GM21390 (cell line): ENCODE results near the gene CARS1.

ENCODE experiments used
- ATAC-seq: cut with Tn5 transposase; IDR thresholded peaks from one replicate; pipeline ENCODE4 v1.9.1; 2021; ENCODE audit not compliant: unreplicated experiment

CARS1 gene

DNA sequence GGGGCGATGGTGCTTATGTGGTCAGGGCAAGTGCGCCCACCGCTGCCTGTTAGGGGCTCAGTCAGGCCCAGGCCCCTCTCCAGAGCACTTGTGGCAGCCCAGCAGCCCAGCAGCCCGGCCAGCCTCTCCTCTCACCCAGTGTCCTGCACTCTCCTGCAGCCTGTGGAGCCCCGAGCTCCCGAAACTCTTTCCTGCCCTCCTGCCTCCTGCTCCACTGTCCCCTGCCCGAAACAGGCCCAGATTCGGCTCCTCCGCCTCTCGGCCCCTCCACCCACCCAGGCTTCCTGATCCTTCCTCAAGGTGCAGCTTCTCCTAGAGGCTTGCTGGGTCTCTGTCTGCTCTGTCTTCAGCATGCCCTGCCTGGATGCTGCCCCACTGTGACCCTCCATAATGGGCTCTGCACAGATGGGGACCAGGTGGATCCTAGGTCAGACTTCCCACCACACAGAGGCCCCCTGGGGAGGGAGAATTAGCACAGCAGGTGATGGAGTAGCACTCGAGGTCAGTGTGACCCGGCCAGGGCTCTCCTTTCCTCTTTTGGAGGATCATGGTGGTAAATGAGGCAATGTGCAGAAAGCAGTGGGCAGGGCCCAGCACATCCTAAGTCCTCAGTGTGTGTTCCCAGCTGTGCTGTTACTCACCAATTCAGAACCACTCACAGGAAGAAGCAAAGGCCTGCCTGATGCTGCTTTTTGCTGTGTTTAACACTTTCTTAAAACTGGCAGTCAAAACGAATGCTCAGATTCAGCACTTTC lies 46.5 kb downstream of the CARS1 start:
- no peak for ATAC-seq

GRCh38 chr11:3010004-3010403 lies 47.2 kb downstream of the CARS1 start:
- no peak for ATAC-seq

DNA sequence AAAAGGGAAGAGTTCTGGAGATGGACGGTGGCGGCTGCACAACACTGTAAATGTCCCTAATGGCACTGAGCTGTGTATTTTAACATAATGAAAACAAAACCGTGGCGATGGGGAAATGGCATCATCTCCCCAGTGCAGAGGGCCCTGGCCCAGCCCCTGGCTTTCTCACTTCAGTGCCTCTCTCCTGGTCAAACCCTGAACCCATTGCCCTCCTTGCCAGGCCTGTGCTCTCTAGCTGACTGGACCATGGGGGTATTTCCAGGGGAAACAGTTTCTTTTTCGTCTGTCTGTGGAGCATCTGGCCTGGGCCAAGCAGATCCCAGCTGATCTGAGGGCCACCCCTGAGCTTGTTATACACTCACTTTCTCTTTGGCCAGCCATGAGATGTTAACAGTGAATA lies 47.7 kb downstream of the CARS1 start:
- no peak for ATAC-seq

GRCh38 chr11:3008746-3009336 lies 48.4 kb downstream of the CARS1 start:
- ATAC-seq, result no peak

DNA sequence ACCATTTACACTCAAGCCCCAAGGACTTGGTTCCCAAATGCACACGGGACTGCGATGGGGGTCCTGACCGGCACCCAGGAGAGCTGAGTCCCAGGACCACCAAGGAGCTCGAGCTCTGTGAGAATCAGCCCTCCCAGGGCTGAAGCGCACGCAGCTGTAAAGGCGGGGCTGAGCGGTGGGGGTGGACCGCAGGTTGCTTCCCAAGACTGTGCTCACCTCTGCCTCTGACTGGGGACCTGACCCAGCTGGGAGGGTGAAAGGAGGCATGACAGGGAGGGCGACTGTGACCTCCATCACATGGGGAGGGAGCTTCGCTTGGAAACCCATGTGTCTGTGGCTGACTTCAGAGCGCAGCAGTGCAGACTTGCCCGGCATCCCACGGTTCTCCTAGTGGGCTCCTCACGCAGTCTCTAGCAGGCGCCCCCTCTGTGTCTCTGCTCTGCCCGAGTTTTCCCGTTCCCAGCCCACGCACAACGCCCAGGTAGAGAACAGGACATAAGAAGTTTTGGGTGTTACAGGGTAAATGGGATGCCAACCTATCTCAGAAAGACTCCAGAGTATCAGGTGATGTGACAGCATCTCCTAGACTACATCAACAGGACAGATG lies 49.7 kb downstream of the CARS1 start:
- no peak for ATAC-seq

DNA sequence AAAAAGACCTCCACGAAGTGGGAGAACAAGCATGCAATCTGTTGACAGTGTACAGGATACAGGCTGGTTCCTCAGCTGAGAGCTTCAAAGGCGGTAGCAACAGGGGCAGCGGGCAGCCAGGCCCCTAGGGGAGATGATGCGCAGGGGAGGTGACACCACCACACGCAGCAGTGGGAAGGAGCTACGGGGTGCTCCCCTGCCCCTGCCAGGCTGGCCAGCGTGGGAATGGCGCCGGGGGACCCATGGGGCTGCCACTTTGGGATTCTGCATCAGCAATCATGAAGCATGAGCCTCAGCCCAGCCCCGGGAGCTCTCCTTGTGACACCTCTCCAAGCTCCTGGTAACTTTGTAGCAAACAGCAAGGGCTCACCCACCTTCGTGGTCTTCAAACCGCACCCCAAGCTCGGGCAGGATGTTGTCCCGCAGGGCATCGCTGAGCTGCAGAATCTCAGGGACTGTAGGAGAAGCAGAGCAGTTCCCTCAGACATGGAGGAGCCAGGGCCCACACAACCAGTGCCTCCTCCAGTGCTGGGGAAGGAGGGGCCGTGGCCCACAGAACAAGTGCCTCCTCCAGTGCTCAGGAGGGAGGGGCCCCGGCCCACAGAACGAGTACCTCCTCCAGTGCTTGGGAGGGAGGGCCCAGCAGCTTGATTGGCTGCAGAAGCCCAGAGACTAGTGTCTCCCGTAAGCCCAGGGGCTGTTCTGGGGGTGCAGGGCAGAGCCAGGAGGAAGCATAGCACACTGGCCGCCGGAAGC lies 50.5 kb downstream of the CARS1 start:
- no peak for ATAC-seq

- ATAC-seq, result no peak
These were observed 52.7 kb downstream of the CARS1 start for GRCh38 chr11:3004481-3004880.

- no peak for ATAC-seq
These were observed 53.6 kb downstream of the CARS1 start for GRCh38 chr11:3003396-3004231.

DNA sequence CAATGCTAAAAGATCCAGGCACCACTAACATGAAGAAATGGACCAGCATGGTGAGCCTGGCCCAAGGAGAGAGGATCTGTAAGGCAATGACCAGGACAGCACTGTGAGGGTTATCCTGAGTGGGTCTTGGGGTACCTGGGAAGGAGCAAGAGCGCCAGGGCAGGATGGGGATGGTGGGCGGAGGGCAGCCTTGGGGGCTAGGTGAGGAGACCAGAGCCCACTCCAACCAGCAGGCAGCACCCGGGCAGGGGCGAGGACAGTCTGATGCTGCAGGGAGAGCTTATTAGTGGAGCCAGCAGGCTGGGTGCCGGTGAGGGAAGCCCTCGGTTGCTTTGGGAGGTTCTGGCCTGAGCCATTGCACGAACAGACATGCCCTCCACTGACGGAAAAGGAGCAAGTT lies 54.4 kb downstream of the CARS1 start:
- ATAC-seq, result no peak

DNA sequence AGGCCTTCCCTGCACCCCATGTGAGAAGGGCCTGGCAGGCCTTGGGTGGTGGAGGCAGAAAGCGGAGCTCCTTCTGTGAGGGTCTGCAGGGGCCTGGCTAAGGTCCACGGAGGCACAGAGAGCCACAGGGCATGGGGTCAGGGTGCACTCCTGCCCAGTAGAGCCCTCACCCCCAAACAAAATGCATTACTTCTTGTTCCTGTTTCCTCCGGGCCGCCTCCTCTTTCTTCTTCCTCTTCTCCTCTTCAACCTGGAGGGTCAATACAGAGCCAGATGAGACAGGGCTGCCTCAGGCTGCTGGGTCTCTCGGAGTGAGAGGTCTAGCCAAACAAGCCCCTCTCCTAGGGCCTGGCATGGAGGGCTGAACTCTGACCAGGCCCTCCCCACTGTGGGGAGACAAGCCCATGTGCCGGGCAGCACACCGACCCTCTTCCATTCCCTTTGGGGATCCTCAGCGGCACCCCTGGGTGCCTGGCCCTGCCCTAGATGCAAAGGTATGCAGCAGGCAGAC lies 54.8 kb downstream of the CARS1 start:
- ATAC-seq, result no peak

- ATAC-seq, result no peak
These were observed 55.7 kb downstream of the CARS1 start for GRCh38 chr11:3001496-3001895.

DNA sequence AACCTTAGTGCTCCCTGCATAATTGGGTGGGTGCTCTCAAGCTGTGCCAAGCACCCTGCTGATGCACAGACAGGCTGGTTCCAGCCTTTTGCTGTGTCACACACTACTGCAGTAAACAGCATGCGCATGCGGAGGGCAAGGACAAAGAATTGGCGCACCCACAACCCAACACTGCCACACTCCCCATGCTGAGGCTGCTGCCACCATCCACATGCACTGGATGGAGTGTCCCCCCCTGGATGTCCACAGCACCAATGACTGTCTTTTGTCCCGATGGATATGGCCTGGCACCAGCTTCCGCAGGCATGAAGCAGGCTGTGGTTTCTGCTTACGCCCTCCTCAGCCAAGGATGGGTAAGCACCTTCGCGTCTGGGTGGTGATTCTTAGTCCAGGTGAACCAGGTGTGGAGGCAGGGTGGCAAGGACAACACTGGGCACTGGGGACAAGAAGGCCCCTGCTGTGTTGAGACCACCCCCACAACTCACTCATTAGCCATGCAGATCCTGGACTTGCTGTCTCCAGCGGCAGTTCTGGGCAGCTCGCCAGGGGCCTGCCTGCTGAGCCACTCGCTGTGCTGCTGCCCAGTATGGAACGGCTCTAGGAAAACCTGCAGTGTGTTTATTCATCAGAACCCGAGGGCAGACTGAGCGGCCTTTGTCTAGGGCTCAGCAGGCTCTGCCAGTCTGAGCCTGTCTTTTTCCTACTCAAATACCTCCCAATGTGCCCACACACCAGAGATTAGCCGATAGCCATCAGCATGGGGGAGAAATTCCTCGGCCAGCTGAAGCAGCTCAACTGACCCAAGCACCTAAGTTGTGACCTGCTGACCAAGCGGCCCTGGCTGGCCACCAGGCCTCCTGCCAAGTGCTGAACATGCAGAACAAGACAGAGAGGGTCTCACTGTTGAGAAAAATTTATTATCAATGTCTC lies 56.9 kb downstream of the CARS1 start:
- no peak for ATAC-seq

- no peak for ATAC-seq
These were observed 57.7 kb downstream of the CARS1 start for GRCh38 chr11:2999464-2999998.

DNA sequence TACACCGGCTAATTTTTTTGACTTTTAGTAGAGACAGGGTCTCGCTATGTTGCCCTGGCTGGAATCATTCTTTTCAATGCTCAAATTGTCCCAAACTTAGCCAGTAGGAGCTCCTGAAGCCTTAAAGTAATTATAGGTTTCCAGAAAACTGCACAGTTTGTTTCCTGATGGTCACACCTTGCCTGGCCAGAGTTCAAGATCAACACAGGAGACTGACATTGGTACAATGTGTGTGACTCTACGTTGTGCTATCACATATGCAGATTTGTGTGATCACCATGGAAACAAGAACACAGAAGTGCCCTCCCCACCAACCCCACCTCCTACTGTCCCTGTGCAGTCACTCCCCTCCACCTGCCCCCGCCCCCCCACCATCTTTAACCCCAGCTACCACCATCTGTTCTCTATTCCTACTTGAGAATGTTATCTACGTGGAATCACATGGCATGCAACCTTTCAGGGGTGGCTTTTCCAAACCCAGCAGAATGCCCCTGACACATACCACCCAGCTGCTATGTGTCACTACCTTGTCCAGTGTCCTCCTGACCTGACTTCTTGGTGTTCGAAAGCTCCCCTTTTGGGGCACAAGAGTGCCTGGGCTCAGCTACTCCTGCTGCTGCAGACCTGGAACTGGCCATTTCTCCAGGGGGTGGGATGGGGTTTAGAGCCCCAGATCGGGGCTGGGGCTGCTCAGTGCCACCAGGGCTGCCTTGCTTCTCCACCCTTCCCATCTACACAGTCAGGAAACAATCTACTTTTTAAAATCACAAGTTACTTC lies 59.0 kb downstream of the CARS1 start:
- ATAC-seq, result no peak

DNA sequence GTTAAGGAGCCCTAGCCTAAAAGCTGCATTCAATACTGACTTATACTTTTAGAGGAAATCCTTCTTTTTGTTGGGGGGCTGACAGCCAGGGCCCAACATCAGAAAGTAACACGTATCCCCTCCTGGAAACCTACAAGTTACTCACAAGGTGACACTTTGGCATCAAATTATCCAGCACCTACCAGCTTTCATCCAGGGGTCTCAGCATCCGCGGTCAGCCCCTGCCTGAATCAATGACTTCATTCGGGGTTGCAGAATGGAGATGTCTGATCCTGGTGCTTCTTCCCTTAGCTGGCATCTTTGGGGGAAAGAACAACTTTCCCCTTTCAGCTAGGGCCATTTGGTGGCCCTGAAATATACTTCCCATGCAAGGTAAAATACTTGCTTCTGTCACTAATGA lies 59.8 kb downstream of the CARS1 start:
- ATAC-seq, result no peak

- ATAC-seq, result no peak
These were observed 60.2 kb downstream of the CARS1 start for GRCh38 chr11:2996976-2997375.

GRCh38 chr11:2995893-2996554 lies 61.2 kb downstream of the CARS1 start:
- no peak for ATAC-seq

- ATAC-seq, result no peak
These were observed 62.1 kb downstream of the CARS1 start for GRCh38 chr11:2995031-2995561.
